D341Med (cell line): ENCODE data around the gene PPP2R5B.

Experiments
- DNase-seq: peaks from one replicate; pipeline ENCODE4 v3.0.0; 2012; ENCODE audit warnings: low spot score

Gene PPP2R5B

DNA sequence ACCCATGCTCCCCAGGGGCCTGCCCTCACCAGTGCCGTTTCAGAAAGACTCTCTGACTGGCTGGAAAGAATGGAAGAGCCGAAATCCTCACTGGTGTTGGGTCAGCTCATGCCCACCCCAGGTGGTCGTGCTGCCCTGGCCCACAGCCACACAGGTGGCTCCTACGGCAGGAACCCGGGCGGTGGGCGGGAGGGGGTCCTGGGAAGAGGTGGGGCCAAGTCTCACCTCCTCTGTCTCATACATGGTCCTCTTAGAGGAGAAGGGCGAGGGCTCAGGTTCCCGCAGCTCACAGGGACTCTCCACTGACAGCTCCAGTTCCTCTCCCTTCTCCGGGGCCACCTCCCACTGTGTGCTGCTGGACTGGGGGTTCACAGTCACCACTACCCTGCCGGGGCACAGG, 15.7 kb upstream of the PPP2R5B start:
- DNase-seq, result no peak

DNA sequence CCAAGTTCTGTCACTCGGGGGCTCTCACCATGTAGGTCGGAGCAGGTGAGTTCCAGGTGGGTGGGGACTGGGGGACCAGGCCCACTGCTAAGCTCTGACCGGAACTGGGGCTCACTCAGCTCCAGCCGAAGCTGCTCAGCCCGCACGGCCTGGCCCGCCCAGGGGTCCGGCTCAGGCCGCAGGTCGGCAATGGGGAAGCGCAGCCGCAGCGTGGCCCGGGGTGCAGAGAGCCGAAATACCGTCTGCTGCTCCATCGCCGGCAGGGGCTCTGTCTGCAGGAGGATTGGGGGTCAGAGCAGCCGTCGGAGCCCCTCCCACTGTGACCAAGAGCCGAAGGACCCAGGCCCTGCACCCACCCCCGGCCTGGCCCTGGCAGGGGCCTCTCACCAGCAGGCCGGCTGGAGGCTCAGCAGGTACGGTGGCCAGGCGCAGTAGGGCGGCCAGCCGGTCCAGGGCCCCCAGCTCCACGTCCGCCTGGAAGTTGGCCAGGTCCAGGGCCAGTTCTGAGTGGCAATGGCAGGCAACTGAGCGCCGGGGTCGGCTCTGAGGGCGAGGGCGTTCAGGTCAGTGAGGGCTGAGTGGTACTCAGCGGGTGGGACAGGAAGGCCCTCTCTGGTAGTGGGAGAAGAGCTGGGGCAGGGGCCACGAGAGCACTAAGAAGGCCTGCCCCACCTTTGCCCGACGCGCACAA, 14.7 kb upstream of the PPP2R5B start:
- no peak for DNase-seq

DNA sequence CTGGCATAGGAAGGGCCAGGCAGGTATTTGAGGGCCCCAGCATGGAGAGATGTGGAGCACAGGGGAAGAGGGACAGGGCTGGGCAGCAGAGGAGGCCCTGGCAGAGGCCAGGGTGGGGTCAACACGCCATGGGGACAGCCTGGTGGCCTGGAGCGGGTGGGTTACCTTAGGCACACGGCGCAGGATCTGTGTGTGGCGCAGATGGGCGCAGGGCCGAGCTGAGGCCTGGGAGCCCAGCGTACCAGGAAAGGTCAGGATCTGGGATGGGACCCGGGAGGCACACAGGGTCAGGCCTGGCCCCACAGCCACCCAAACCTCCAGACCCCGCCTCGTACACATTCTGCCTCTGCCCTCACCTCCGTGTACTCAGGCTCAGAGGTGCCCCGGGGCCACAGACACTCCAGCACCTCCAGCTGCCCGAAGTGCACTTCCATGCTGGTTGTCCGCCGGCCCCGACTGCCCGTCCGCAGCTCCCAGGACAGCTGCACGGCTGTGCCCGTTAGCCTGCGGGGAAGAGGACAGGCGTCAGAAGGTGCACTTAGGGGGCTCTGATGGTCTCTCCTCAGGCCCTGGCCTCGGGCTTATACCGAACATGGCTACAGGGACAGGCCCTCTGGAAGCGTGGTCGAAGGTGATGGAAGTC, 13.9 kb upstream of the PPP2R5B start:
- DNase-seq, result no peak

DNA sequence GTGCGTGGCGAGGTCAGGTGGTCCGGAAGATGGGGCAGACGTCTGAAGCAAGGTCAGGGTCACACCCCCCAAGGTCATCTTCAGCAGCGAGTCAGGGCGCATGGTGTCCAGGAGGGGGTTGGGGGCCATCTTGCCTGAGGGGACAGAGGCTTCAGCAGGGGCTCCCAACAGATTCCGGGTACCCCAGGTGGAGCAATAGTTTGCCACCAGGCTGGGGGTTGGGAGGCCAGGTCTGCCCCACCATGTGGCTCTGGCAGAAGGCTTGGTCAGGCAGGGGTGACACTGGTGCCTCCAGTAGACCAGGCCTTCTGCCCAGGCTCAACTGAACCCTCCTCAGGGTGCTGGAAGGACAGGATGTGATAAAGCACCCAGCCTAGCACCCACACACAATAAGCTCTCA, 13.3 kb upstream of the PPP2R5B start:
- no peak for DNase-seq

DNA sequence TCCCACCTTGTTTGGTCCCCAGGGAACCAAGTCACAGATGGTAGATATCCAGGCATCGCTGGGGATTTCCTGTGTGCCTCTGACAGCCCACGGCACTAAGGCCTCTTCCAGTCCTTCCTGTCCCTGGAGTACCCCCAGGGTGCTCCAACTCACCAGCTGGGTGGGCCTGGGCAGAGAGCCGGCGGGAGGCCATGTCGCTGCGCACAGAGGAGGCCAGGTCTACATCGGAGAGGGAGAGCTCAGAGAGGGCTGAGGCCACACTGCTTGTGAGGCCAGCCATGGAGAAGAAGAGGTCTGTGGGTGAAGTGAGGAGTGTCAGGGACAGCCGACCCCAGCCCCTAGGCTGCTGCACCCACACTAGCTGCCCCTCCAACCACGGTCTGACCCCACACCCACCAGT, 12.8 kb upstream of the PPP2R5B start:
- no peak for DNase-seq

DNA sequence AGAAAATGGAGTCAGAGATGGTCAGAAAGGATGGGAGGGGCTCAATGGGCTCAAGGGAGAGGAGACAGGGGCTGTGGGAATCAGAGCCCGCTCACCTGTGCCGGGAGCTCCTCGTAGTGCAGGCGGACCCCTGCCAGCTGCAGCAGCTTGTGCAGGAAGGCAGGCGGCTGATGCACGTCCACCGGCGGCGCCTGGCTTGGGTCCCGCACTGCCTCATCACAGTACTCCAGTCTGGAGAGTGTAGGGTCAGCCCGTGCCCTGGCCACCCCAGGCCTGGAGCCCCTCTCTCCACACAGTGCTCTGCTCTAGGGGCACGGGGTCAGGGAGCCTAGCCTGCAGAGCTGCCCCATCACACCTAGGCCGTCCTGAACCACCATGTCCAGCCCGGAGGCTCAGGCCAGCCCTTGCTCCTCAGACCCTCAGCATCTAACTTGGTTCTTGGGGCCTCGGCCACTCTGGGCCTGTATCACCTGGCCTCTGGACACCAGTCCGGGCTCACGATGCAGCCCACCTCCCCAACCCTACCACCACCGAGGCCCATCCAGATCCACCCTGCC, 11.2 kb upstream of the PPP2R5B start:
- DNase-seq, result no peak

DNA sequence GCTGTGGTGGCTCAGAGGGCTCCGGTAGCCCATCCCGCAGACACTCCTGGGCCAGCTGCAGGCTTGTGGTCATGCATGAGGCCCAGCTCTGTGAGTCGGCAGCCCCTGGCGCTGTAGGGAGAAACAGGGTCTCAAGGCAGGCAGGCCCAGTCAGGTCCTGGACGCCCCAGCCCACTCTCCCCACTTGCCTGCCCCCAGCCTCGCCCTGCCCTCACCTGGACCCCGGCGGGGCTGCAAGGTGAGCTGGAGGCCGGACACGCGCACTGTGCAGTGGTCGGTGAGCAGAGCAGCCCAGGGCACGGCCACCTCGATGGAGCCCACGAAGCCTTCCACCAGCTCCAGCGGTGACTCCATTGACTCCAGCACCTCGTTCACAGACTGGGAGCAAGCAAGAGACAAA, 10.4 kb upstream of the PPP2R5B start:
- no peak for DNase-seq

DNA sequence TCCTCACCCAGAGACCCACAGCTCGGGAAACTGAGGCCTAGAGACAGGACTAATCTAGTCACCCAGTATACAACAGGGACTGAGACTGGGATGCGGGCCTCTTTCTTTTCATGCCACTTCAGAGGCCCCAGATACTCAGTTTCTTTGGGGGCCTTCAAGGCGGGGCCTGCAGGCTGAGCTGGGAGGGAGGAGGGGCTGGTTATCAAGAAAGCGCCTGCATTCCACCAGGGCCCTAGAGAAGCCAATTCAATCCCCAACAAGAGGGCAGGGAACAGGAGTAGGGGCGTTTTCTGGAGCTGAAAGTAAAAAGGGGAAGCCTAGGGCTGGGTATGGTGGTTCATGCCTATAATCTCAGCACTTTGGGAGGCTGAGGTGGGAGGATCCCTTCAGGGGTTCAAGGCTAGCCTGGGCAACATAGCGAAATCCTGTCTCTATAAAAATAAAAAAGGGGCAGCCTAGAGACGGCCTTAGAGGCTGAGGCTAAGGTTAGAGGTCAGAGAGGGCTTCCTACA, 9.1 kb upstream of the PPP2R5B start:
- DNase-seq, result no peak

DNA sequence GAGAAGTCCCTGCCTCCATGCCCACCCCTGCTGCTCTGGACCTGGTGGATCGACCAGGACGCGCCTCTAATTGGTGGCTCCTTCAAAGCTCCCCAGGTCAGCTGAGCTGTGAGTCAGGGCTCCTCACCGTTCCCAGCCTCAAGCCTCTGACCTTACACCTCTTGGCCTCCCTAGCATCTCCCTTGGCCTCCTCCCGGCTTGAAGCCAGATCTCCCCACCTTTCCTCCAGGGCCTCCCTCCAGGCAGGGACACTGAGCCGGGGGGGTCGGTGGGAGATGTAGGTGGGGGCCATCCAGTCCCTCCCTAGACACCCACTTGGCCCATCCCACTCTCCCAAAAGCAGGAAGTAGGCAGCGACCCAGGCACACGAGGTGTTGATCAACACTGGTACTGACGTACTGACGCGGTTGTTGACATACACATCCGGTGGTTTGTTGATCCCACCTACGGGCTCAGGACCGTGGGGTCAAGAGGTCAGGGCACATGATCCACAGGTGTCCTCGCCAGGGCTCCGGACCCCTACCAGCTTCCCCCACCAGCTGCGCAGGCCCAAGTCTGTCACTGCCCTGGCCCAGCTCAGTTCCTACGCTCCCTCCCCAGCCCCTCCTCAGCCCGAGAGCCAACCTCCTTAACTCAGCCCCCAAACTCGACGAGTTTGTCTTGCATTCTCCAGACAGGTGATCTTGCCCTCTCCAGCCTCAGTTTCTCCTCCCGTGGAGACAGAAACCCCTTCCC, 8.3 kb upstream of the PPP2R5B start:
- DNase-seq, result peak; percentile 54

DNA sequence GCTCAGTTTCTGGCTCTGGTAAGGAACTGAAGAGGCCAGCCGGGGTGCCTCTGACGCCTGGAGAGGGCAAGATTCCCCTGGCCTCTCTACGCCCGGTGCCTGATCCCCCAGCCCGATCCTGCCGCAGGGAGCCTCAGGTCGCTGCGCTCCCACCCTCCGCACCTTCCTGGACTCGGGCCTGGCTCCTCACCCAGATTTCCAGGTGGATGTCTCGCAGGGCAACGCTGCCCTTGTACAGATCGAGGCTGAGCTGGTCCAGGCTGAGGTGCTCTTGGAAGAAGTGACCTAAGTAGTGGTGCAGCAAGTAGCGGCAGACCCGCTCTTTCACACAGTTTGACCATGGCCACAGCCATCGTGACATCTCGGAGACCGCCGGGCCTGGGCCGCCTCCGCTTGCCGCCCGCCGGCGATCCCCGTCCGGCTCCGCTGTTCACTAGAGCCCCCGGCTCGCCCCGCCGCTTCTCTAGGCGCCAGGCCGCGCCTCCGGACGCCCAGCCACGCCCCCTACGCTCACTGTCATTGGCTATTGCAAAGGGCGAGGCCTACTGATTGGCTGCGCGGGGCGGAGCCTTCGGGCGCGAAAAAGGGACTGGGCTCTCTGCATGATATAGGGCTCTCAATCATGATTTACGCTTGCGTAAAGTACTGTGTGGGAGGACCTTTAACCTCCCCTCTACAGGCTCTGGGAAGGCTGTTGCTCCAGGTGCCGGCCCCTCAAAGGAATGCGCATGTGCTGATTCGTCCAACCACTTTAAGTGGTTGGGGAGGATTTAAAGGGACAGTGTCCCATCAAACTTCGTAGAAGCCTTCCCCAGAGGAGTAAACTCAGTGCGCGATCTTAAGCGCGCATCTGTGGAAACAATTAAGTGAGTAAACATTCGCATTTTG, 7.5 kb upstream of the PPP2R5B start, which contains the start of gene ATG2A:
ATG2A (minus strand) TSS at position 435 of the 888 bp plus-strand sequence; CDS start at position 361, 74 bp downstream.
- DNase-seq, result peak; percentile 95

DNA sequence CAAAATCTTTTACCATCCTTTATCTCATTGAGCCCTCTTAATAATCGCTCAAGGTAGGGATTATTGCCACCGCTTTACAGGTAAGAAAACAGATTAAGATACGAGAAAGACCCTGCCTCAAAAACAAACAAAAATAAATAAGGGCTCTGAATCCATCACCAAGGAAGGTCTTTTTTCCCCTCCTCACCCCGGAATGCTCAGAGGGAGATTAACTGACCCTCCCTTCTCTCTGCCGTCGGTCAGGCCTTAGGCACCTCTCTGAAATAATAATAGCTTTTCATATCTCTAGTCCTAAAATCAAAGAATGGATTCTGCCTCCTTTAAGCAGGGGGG, 6.9 kb upstream of the PPP2R5B start:
- no peak for DNase-seq

DNA sequence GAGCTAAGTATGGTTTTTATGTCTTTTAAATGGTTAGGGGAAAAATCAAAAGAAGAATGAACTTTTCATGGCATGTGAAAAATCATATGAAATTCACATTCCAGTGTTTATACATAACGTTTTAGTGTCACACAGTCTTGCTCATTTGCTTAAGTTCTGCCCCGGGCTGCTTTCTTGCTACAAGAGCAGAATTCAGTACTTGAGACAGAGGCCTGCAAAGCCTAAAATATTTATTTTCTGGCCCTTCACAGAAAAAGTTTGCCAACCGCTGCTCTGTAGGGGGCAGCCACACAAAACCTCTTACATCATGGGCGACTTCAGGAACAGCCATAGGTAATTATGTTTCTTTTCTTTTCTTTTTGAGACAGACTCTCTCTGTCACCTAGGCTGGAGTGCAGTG, 6.5 kb upstream of the PPP2R5B start:
- DNase-seq, result no peak

DNA sequence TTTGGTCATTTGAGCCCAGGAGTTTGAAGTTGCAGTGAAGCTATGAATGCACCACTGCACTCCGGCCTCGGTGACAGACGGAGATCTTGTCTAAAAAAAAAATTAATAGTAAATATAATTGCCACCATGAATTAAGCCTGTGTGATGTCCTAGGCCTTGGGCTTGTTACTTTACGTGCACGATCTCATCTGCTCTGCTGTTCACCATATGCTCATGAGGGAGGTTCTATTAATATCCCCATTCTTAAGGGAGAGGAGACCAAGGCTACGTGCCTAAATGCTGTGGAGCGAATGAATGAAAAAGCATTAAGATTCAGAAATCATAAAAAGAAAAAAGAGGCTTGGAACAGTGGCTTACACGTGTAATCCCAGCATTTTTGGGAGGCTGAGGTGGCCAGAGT, 4.9 kb upstream of the PPP2R5B start:
- no peak for DNase-seq

DNA sequence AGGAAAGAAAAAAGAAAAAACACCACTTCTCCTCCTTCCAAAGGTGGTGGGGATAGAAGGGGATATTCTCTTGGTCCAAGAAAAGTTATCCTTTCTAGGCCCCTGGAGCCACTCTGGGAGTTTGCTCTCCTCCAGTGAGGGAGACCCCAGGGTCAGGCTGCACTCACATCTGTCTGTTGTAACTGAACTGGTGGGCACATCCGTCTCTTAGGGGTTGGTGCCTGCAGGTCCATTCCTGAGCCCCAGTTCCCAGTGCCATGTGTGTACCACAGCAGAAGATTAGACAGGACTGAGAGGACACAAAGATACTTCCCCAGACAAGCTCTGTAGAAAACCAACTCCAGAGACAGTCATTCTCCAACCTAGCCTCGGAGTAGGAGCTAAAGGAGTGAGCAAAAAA, 4.4 kb upstream of the PPP2R5B start:
- DNase-seq, result no peak

DNA sequence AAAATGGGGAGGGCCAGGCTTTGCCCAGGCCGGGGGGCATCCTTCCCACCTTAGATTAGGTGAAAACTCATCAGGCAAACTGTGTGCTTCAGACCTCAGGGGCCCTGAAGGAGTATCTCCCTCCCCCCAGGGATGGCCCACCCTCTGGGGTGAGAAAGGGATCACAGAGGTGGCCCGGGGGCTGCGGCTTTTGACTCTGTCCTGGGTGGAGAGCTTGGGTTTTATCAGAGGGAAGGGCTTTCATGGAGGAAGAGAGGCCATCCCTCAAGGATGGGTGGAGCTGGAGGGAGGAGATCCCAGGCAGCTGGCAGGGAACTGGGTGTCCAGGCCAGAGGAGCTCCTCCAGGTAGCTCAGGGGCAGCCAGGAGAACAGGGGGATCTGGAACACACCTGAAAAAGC, 3.1 kb upstream of the PPP2R5B start:
- DNase-seq, result no peak

DNA sequence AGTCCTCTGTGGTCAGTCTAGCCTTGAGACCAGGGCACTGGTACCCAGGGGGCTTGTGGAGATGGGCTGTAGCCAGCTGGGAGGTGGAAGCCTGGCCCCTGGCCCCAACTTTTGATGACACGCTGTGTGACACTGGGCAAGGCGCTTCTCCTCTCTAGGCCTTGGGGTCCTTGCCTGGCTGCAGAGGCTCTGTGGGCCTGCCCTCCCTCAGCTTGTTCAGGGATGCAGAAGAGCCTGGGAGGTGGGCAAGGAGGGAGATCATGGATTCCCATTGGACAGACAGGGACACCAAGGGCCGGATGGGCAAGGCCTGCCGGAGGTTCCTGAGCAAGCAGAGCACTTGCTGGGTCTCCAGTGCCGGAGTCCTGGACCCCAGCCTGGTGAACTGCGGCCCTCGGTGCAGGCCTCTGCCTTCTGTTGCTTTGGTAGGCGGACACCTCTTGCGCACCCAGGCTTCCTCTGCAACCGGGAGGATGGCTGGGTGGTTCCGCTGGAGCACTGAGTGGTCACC, 1.3 kb upstream of the PPP2R5B start:
- DNase-seq, result no peak

DNA sequence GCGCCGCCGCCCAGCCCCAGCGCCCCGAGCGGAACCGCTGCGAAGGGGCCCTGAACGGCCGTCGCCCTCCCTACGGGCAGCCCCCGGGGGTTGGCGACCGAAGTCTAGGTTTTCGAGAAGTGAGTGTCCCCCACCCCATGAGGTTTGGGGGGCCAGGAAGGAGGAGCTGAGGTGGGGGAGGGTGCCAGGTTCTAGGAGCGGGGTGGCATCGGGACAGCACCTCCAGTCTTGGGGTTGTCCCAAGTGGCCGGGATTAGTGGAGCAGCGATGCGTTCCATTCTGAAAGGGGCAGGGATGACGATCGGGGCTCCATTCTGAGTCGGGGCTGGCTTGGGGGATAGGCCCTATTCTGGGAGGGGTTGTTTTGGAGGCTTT, 408 bp downstream of the PPP2R5B start:
- DNase-seq, result peak; percentile 60

DNA sequence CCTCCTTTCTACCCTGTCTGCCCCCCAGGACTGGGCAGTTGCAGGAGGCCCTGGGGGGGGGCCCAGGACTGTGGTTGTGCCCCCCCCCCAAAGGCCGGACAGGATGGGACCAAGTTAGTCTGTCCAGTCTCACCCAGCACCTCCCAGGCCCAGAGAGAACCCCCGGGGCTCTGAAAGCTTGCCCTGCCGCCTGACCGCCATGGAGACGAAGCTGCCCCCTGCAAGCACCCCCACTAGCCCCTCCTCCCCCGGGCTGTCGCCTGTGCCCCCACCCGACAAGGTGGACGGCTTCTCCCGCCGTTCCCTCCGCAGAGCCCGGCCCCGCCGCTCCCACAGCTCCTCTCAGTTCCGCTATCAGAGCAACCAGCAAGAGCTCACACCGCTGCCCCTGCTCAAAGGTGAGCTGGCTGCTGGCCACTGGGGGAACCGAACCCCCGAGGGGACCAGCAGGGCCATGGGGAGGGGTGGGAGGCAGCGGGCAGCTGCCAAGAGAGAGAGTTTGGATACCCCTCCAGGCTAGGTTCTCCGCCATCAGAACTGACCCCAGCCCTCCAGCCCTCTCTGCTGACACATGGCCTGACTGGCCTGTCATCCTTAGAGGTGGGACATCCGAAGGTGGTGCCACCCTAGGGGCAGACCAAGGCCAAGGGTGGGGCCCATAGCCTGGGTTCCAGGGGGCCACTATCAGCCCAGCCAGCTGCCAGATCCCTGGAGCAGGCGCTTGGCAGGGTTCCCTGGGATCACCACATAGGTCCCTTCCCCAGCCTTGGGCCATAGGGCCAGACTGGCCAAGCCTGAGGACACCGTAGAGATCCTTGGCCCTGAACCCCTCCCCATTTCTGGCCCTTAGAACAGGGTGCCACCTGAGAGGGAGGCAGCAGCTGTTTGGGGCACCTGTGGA, 1.3 kb downstream of the PPP2R5B start:
- DNase-seq, result no peak

DNA sequence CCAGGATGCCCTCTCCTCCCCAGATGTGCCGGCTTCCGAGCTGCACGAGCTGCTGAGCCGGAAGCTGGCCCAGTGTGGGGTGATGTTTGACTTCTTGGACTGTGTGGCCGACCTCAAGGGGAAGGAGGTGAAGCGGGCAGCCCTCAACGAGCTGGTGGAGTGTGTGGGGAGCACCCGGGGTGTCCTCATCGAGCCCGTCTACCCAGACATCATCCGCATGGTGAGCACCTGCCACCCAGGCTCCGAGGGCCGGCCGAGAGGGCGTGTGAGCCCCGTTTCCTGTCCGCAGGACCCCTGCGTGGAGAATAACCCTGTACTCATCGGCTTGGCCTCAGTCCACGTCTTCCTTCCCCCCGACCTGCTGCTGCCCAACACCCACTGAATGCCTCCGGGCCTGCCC, 2.2 kb downstream of the PPP2R5B start:
- DNase-seq, result no peak

DNA sequence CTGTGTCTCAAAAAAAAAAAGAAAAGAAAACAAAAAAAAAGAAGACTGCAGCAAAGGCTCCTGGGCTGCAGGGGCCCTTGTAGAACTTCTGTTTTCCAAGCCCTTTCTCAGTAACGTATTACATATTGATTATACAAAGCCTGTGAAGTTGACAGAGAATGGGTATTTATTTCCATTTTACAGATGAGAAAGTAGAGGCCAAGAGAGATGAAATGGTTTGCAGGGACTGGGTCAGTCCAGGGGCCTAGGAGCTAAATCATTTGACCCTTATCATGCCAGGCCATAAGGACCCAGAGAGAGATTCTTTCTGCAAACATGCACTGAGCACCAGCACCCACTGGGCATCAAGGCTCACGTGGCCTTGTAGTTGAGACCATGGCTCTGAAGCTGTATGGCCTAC, 4.5 kb downstream of the PPP2R5B start:
- no peak for DNase-seq

DNA sequence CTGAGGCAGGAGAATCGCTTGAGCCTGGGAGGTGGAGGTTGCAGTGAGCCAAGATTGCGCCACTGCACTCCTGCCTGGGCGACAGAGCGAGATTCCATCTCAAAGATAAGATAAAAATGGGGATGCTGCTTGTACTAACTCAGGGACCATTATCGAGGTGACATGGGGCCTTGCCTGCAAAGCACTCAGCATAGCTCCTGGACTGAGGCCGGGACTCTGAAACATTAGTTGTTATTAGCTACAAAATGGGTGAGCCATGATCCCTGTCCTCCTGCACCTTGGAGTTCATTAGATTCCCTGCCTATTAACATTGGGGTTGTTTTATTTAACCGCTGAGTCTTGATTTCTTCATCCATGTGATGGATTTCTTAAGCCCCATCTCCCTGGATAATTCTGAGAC, 5.1 kb downstream of the PPP2R5B start:
- DNase-seq, result no peak
